Keratinocyte (primary cell): ENCODE measurements around the gene MLLT1. TPM values are rescaled to one million over a fixed set of nuclear protein-coding genes. Genes with fewer than 3 reads are reported as not detected.

ENCODE experiments used
- DNase-seq: peaks from one replicate; pipeline ENCODE4 v3.0.0-alpha.2; 2011; ENCODE audit warnings: low read depth, missing footprints, low spot score
- FAIRE-seq: peaks from 2 replicates; lab custom pipeline; 2011; peaks lifted over from hg19 to GRCh38; lab: Jason Lieb, UNC
- H2AFZ ChIP-seq: 2 replicates; pipeline ENCODE4 v1.6.0; 2012; ENCODE audit warnings: low read length, control low read depth, inconsistent platforms; ENCODE audit not compliant: control insufficient read depth
- H3K27ac ChIP-seq: 2 replicates; pipeline ENCODE4 v1.5.1; 2011; ENCODE audit warnings: low read length; ENCODE audit not compliant: control insufficient read depth, insufficient read depth
- H3K27me3 ChIP-seq: 3 replicates; pipeline ENCODE4 v1.6.0; 2011; ENCODE audit warnings: low read length; ENCODE audit not compliant: control insufficient read depth, insufficient read depth; ENCODE audit errors: extremely low read depth
- H3K36me3 ChIP-seq, 2 experiments: 2 replicates in 1 of 2; 3 replicates in 1 of 2; pipeline ENCODE4 v1.5.1; 2011; ENCODE audit warnings: low read length in 2 of 2, mild to moderate bottlenecking in 1 of 2; ENCODE audit not compliant: control insufficient read depth in 2 of 2, insufficient read depth in 2 of 2; ENCODE audit errors: extremely low read depth in 1 of 2
- H3K4me1 ChIP-seq: 3 replicates; pipeline ENCODE4 v1.5.1; 2011; ENCODE audit warnings: low read length; ENCODE audit not compliant: control insufficient read depth, insufficient read depth; ENCODE audit errors: extremely low read depth
- H3K4me2 ChIP-seq: 3 replicates; pipeline ENCODE4 v1.6.0; 2011; ENCODE audit warnings: low read depth, low read length; ENCODE audit not compliant: control insufficient read depth, insufficient read depth; ENCODE audit errors: extremely low read depth
- H3K4me3 ChIP-seq, 3 experiments: fragments of 200-600 bp in 1 of 3; sonication (generic) in 1 of 3; 2 replicates in 2 of 3; 3 replicates in 1 of 3; pipeline ENCODE4 v1.5.1; 2011 to 2016; ENCODE audit warnings: low read length in 3 of 3, mild to moderate bottlenecking in 3 of 3, control low read depth in 2 of 3, inconsistent platforms in 1 of 3, low read depth in 1 of 3, mixed read lengths in 1 of 3, mixed run types in 1 of 3, moderate library complexity in 1 of 3; ENCODE audit not compliant: control insufficient read depth in 2 of 3, insufficient read depth in 2 of 3; ENCODE audit errors: extremely low read depth in 1 of 3
- H3K79me2 ChIP-seq: 2 replicates; pipeline ENCODE4 v1.6.0; 2012; ENCODE audit warnings: low read length; ENCODE audit not compliant: control insufficient read depth, insufficient read depth
- H3K9ac ChIP-seq: 3 replicates; pipeline ENCODE4 v1.6.0; 2011; ENCODE audit warnings: low read length; ENCODE audit not compliant: control insufficient read depth, insufficient read depth; ENCODE audit errors: extremely low read depth
- H3K9me1 ChIP-seq: 3 replicates; pipeline ENCODE4 v1.6.0; 2011; ENCODE audit warnings: low read length; ENCODE audit not compliant: control insufficient read depth, insufficient read depth; ENCODE audit errors: extremely low read depth
- H3K9me3 ChIP-seq: 2 replicates; pipeline ENCODE4 v1.5.1; 2012; ENCODE audit warnings: low read depth, low read length; ENCODE audit not compliant: control insufficient read depth
- H4K20me1 ChIP-seq: 3 replicates; pipeline ENCODE4 v1.6.0; 2011; ENCODE audit warnings: low read length; ENCODE audit not compliant: control insufficient read depth, insufficient read depth; ENCODE audit errors: extremely low read depth
- EZH2 ChIP-seq: IDR thresholded peaks from one replicate; pipeline ENCODE4 v1.6.1; 2012; ENCODE audit warnings: inconsistent platforms, mild to moderate bottlenecking, low read length, moderate library complexity
- dilution Hi-C: fragments of 300-500 bp; cut with MboI; formaldehyde crosslinking; loops from one replicate; pipeline ENCODE4 v1.7.0; 2020; ENCODE audit warnings: low sequenced_read_pairs; ENCODE audit not compliant: extremely low pct_ligation_motif_present
- polyA plus RNA-seq, 5 experiments: library from polyadenylated mRNA; depleted of rRNA in 3 of 5; stranded (reverse) in 3 of 5; stranded (forward) in 1 of 5; unstranded in 1 of 5; fragments of >200 nt; gene quantifications; 1 replicate in 1 of 5; 2 replicates in 3 of 5; 3 replicates in 1 of 5; pipeline versions ENCODE4 v1.2.1 to v1.2.3, GENCODE V29; 2011 to 2012; ENCODE audit warnings: missing spikeins in 2 of 5, low read depth in 1 of 5, low replicate concordance in 1 of 5
- TF ChIP-seq, protein P1 (sequence below), 3 experiments: IDR thresholded peaks in 1 of 3; conservative IDR thresholded peaks in 1 of 3; optimal IDR thresholded peaks in 1 of 3; 2 replicates in 2 of 3; 3 replicates in 1 of 3; pipeline versions ENCODE3 to v1.5.1; 2011; ENCODE audit warnings: low read length in 3 of 3, mild to moderate bottlenecking in 3 of 3, moderate library complexity in 2 of 3, control low read depth in 1 of 3, inconsistent platforms in 1 of 3; ENCODE audit not compliant: insufficient read depth in 2 of 3; ENCODE audit errors: extremely low read depth in 1 of 3

The MLLT1 gene
- polyA plus RNA-seq, 1 donor (not counting 4 experiments of a cell fraction or from before 2014, with no cell fraction given): 8.3 TPM

GRCh38 chr19:6212403-6213265, 67.1 kb downstream of the MLLT1 start:
- no peak overlapping the region for H3K27ac ChIP-seq
- no peaks in the 10 kb centered on the region for H4K20me1 ChIP-seq
- no peak for FAIRE-seq
- no peak overlapping the region for H3K9ac ChIP-seq
- no peaks in the 10 kb centered on the region for H3K4me1 ChIP-seq
- no peaks in the 10 kb centered on the region for H3K79me2 ChIP-seq
- DNase-seq: no peak
- TF ChIP-seq EZH2: no peak
- TF ChIP-seq, protein P1, sequence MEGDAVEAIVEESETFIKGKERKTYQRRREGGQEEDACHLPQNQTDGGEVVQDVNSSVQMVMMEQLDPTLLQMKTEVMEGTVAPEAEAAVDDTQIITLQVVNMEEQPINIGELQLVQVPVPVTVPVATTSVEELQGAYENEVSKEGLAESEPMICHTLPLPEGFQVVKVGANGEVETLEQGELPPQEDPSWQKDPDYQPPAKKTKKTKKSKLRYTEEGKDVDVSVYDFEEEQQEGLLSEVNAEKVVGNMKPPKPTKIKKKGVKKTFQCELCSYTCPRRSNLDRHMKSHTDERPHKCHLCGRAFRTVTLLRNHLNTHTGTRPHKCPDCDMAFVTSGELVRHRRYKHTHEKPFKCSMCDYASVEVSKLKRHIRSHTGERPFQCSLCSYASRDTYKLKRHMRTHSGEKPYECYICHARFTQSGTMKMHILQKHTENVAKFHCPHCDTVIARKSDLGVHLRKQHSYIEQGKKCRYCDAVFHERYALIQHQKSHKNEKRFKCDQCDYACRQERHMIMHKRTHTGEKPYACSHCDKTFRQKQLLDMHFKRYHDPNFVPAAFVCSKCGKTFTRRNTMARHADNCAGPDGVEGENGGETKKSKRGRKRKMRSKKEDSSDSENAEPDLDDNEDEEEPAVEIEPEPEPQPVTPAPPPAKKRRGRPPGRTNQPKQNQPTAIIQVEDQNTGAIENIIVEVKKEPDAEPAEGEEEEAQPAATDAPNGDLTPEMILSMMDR (optimal IDR thresholded peaks at IDR 0.05 in 1 of 3, IDR thresholded peaks at IDR 0.05 in 1 of 3, conservative IDR thresholded peaks at IDR 0.05 in 1 of 3; ENCODE audit: extremely low read depth in 1 of 3, insufficient read depth in 2 of 3, low read length in 3 of 3): no peak
- dilution Hi-C loops: no loop called here
- no peaks in the 10 kb centered on the region for H3K9me3 ChIP-seq
- no peak overlapping the region for H3K4me2 ChIP-seq
- H3K27me3 ChIP-seq: no peaks in the 10 kb centered on the region
- no peak overlapping the region for H2AFZ ChIP-seq
- H3K4me3 ChIP-seq: no peak overlapping the region
- H3K36me3 ChIP-seq: peaks cover 0 to 3% of the 10 kb centered on the region in 2 experiments
- no peaks in the 10 kb centered on the region for H3K9me1 ChIP-seq

- Histone ChIP-seq H3K9me3 (no peaks in the 10 kb centered on the region), H3K36me3 (peaks cover 0 to 3% of the 10 kb centered on the region in 2 experiments), H2AFZ (no peak overlapping the region), H4K20me1 (no peaks in the 10 kb centered on the region), H3K27ac (no peak overlapping the region), H3K4me1 (no peaks in the 10 kb centered on the region), H3K27me3 (no peaks in the 10 kb centered on the region), H3K4me3 (no peak overlapping the region), H3K9ac (no peak overlapping the region), H3K79me2 (no peaks in the 10 kb centered on the region), H3K4me2 (no peak overlapping the region), H3K9me1 (no peaks in the 10 kb centered on the region)
- dilution Hi-C loops: no loop called here
- TF ChIP-seq, protein P1 (optimal IDR thresholded peaks at IDR 0.05 in 1 of 3, IDR thresholded peaks at IDR 0.05 in 1 of 3, conservative IDR thresholded peaks at IDR 0.05 in 1 of 3; ENCODE audit: extremely low read depth in 1 of 3, insufficient read depth in 2 of 3, low read length in 3 of 3): no peak
- no peak for TF ChIP-seq EZH2
- no peak for DNase-seq
- no peak for FAIRE-seq
These were observed 68.0 kb downstream of the MLLT1 start for GRCh38 chr19:6211632-6212402.
